GM12892 (cell line): ENCODE data around the gene NLRP11.

Experiments used
- POLR2A ChIP-seq: IDR thresholded peaks from 2 replicates; pipeline ENCODE4 v1.6.1; 2011; ENCODE audit warnings: low read depth, low read length, control low read depth
- POLR2AphosphoS5 ChIP-seq: IDR thresholded peaks from 2 replicates; pipeline ENCODE4 v1.6.1; 2011; ENCODE audit warnings: low read depth, low read length, control low read depth
- TAF1 ChIP-seq: IDR thresholded peaks from 2 replicates; pipeline ENCODE4 v1.6.1; 2011; ENCODE audit warnings: low read depth, mild to moderate bottlenecking, control low read depth, low read length, borderline replicate concordance

DNA sequence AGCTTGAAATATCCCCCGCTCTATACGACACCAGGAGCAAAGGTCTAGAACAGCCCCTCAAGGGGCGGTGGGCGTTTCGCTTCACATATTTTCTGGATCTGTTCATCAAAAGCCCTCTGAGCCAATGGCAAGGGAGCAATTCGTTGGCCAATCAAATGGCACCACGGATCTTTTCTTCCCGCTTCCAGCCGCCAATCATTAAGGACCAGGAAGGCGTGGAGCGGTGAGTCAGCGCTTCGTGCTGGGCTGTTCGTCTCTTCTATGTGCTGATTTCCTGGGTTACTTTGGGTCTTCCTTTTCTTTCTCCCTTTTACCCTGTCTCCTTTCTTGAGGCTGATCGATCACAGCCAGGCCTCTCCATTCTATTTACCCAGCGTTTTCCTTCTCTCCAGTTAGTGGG is 4.5 kb upstream of the NLRP11 start, which contains the start of gene NLRP4:
- no peak for TF ChIP-seq TAF1
- no peak for TF ChIP-seq POLR2AphosphoS5
- no peak for TF ChIP-seq POLR2A
